ENCODE data around the gene ZNF426.

The ZNF426 gene

DNA sequence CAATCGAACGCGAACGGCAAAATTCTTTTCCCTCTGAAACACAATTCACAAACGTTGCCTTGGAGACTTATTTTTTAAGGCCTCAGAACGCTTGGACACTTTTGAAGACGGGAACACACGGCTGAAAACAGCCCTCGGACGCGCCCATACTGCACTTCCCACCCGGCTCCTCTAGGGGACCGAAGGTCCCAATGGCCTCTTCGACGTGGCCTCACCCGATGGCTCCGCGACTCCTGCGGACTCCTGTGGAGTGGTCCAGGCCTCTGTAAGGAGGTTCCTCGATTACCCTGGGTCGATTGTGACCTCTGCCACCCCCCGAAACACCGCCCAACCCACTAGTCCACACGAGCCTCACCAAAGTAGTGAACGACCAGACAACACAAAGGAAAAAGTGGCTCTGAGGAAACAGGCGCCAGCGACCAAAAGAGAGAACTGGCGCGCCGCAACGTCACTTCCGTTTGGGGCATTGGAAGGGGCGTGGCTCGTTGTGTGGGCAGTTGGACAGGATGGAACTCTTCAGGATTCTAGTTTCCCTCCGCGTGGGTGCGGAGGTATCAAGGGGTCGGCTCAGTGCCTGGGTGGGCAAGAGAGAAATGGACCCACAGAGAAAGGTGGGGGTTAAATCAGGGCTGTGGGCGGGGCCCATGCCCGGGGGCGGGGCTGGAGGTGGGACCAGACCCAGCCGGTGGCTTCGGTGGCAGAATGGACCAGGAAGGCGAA, 40.1 kb downstream of the ZNF426 start, which contains the start of gene ZNF560:
TSS of gene ZNF560 (minus strand) at position 434 of the 720 bp plus-strand sequence. CDS start 23,303 bp downstream, outside the sequence.
- Histone ChIP-seq H3K4me1 (ENCODE audit: control insufficient read depth, insufficient read depth, low read length) (no peaks in the 10 kb centered on the region), H3K9me3 (ENCODE audit: control insufficient read depth, insufficient read depth, low read length) (no peaks in the 10 kb centered on the region; the same call in 1 of the 2 replicates), H3K27ac (ENCODE audit: low read length) (no peak within 1 kb of the TSS), H3K27me3 (ENCODE audit: control insufficient read depth, insufficient read depth, low read length) (no peaks in the 10 kb centered on the region), H3K4me3 (ENCODE audit: low read length) (peak within 1 kb of the TSS; percentile 88), H3K36me3 (ENCODE audit: control insufficient read depth, insufficient read depth, low read length) (no peaks in the 10 kb centered on the region)
- WGBS (ENCODE audit: insufficient coverage, insufficient read length): no CpG with 5 or more reads among the region's 44 CpGs
- DNase-seq (ENCODE audit: low read depth, low spot score): peak; percentile 67

DNA sequence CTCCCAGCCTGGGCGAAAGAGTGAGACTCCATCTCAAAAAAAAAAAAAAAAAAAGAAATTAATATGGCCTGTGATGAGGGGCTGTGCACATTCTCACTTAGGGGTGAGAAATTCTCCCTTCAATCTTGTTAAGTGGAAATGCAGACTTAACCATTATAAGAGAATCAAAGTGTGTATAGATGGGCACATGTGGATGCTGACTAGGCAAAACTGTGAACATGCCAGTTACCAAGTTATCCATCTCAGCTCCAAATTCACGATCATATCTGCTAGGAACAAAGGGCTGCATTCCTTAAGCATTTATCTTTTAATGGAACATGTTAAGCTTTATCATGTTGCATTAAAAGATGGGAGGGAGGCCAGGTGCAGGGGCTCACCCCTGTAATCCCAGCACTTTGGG, 44.3 kb downstream of the ZNF426 start:
- Histone ChIP-seq H3K4me1 (ENCODE audit: control insufficient read depth, insufficient read depth, low read length) (no peaks in the 10 kb centered on the region), H3K27me3 (ENCODE audit: control insufficient read depth, insufficient read depth, low read length) (no peaks in the 10 kb centered on the region), H3K27ac (ENCODE audit: low read length) (no peak overlapping the region), H3K36me3 (ENCODE audit: control insufficient read depth, insufficient read depth, low read length) (peaks cover 7% of the 10 kb centered on the region), H3K4me3 (ENCODE audit: low read length) (no peak overlapping the region), H3K9me3 (ENCODE audit: control insufficient read depth, insufficient read depth, low read length) (peaks cover 7% of the 10 kb centered on the region; the same call in 1 of the 2 replicates)
- WGBS (ENCODE audit: insufficient coverage, insufficient read length): no CpG with 5 or more reads among the region's 2 CpGs
- DNase-seq (ENCODE audit: low read depth, low spot score): no peak

GRCh38 chr19:9487016-9487415, 51.4 kb downstream of the ZNF426 start:
- Histone ChIP-seq H3K9me3 (ENCODE audit: control insufficient read depth, insufficient read depth, low read length) (peaks cover 17% of the 10 kb centered on the region), H3K36me3 (ENCODE audit: control insufficient read depth, insufficient read depth, low read length) (peaks cover 10% of the 10 kb centered on the region), H3K4me1 (ENCODE audit: control insufficient read depth, insufficient read depth, low read length) (no peaks in the 10 kb centered on the region), H3K27ac (ENCODE audit: low read length) (no peak overlapping the region), H3K27me3 (ENCODE audit: control insufficient read depth, insufficient read depth, low read length) (no peaks in the 10 kb centered on the region), H3K4me3 (ENCODE audit: low read length) (no peak overlapping the region)
- no peak for DNase-seq (ENCODE audit: low read depth, low spot score)
- WGBS (ENCODE audit: insufficient coverage, insufficient read length): no CpG with 5 or more reads among the region's 2 CpGs

GRCh38 chr19:9485140-9485539, 53.3 kb downstream of the ZNF426 start:
- peaks cover 10% of the 10 kb centered on the region for H3K36me3 ChIP-seq (ENCODE audit: control insufficient read depth, insufficient read depth, low read length)
- no peak overlapping the region for H3K4me3 ChIP-seq (ENCODE audit: low read length)
- no peaks in the 10 kb centered on the region for H3K4me1 ChIP-seq (ENCODE audit: control insufficient read depth, insufficient read depth, low read length)
- H3K9me3 ChIP-seq (ENCODE audit: control insufficient read depth, insufficient read depth, low read length): peaks cover 16% of the 10 kb centered on the region
- DNase-seq (ENCODE audit: low read depth, low spot score): no peak
- H3K27ac ChIP-seq (ENCODE audit: low read length): no peak overlapping the region
- no peaks in the 10 kb centered on the region for H3K27me3 ChIP-seq (ENCODE audit: control insufficient read depth, insufficient read depth, low read length)
- no CpG with 5 or more reads among the region's 2 CpGs for WGBS (ENCODE audit: insufficient coverage, insufficient read length)

- no peak overlapping the region for H3K27ac ChIP-seq (ENCODE audit: low read length)
- DNase-seq (ENCODE audit: low read depth, low spot score): no peak
- no peaks in the 10 kb centered on the region for H3K4me1 ChIP-seq (ENCODE audit: control insufficient read depth, insufficient read depth, low read length)
- H3K4me3 ChIP-seq (ENCODE audit: low read length): no peak overlapping the region
- H3K36me3 ChIP-seq (ENCODE audit: control insufficient read depth, insufficient read depth, low read length): peaks cover 37% of the 10 kb centered on the region
- H3K9me3 ChIP-seq (ENCODE audit: control insufficient read depth, insufficient read depth, low read length): peaks cover 14% of the 10 kb centered on the region
- no peaks in the 10 kb centered on the region for H3K27me3 ChIP-seq (ENCODE audit: control insufficient read depth, insufficient read depth, low read length)
Observed at GRCh38 chr19:9474975-9475374, 63.5 kb downstream of the ZNF426 start.
